Measurements from ENCODE around the gene C1QTNF9. TPM values are rescaled to one million over a fixed set of nuclear protein-coding genes. Genes with fewer than 3 reads are reported as not detected.

C1QTNF9 gene
- total and polyA plus RNA-seq, 2 of the 8 experiments (the other 6 are each of a cell fraction or from before 2014, with no cell fraction given) = not detected

GRCh38 chr13:24286624-24287023, 22.8 kb upstream of the C1QTNF9 start (continued):
- TF ChIP-seq CHD7 (IDR thresholded peaks at IDR 0.05; ENCODE audit: insufficient replicate concordance, low read length) = no peak
- no peak for TF ChIP-seq PHF8 (conservative IDR thresholded peaks at IDR 0.05; ENCODE audit: low read depth, low read length)
- TF ChIP-seq ATF3 (IDR thresholded peaks at IDR 0.05; ENCODE audit: insufficient read depth, low read depth, low read length) = no peak
